Measurements from ENCODE around the gene SLC16A12.
A peak's percentile ranks its signal among the peaks of the same experiment; 100 is the strongest.
"Not testable (repeated sequence)": the region's sequence is repeated elsewhere in the genome, so short reads cannot be mapped to it uniquely, and the experiment has no call there.

Gene SLC16A12

GRCh38 chr10:89419548-89419947 is 115.8 kb downstream of the SLC16A12 start:
- no peak for DNase-seq (ENCODE audit: low read depth)

GRCh38 chr10:89416465-89416864 is 118.9 kb downstream of the SLC16A12 start:
- no peak for DNase-seq (ENCODE audit: low read depth)

GRCh38 chr10:89414879-89415821 is 120.2 kb downstream of the SLC16A12 start:
- no peak for DNase-seq (ENCODE audit: low read depth)

GRCh38 chr10:89414146-89414878 is 121.1 kb downstream of the SLC16A12 start, which contains the start of gene IFIT5:
Gene IFIT5 (plus strand): TSS chr10:89414568. CDS start chr10:89414799, 231 bp downstream.
- no peak for DNase-seq (ENCODE audit: low read depth)

GRCh38 chr10:89413398-89413912 is 121.9 kb downstream of the SLC16A12 start:
- DNase-seq (ENCODE audit: low read depth): no peak

- not testable (repeated sequence) for DNase-seq (ENCODE audit: low read depth)
Measured at GRCh38 chr10:89412276-89412675, 123.1 kb downstream of the SLC16A12 start.

GRCh38 chr10:89411135-89411534 is 124.3 kb downstream of the SLC16A12 start:
- DNase-seq (ENCODE audit: low read depth): not testable (repeated sequence)

GRCh38 chr10:89410551-89410950 is 124.8 kb downstream of the SLC16A12 start:
- DNase-seq (ENCODE audit: low read depth): not testable (repeated sequence)

- not testable (repeated sequence) for DNase-seq (ENCODE audit: low read depth)
Measured at GRCh38 chr10:89409282-89409681, 126.1 kb downstream of the SLC16A12 start.

- DNase-seq (ENCODE audit: low read depth): not testable (repeated sequence)
Measured at GRCh38 chr10:89407792-89408191, 127.6 kb downstream of the SLC16A12 start.

GRCh38 chr10:89406178-89406577 is 129.2 kb downstream of the SLC16A12 start:
- DNase-seq (ENCODE audit: low read depth): not testable (repeated sequence)

GRCh38 chr10:89404104-89405047 is 131.0 kb downstream of the SLC16A12 start:
- no peak for DNase-seq (ENCODE audit: low read depth)

- no peak for DNase-seq (ENCODE audit: low read depth)
Measured at GRCh38 chr10:89403043-89403442, 132.4 kb downstream of the SLC16A12 start.

- DNase-seq (ENCODE audit: low read depth): no peak
Measured at GRCh38 chr10:89399956-89400355, 135.4 kb downstream of the SLC16A12 start.

- no peak for DNase-seq (ENCODE audit: low read depth)
Measured at GRCh38 chr10:89398003-89398749, 137.2 kb downstream of the SLC16A12 start.

GRCh38 chr10:89395141-89395540 is 140.3 kb downstream of the SLC16A12 start:
- DNase-seq (ENCODE audit: low read depth): no peak

- DNase-seq (ENCODE audit: low read depth): no peak
Measured at GRCh38 chr10:89393898-89394297, 141.5 kb downstream of the SLC16A12 start.

- peak; percentile 73 for DNase-seq (ENCODE audit: low read depth)
Measured at GRCh38 chr10:89392974-89393373, 142.4 kb downstream of the SLC16A12 start.

GRCh38 chr10:89391907-89392756 is 143.3 kb downstream of the SLC16A12 start, which contains the start of gene IFIT1:
Gene IFIT1 (plus strand): TSS chr10:89392623. CDS start chr10:89392713, 90 bp downstream.
- DNase-seq (ENCODE audit: low read depth): peak; percentile 88

- DNase-seq (ENCODE audit: low read depth): not testable (repeated sequence)
Measured at GRCh38 chr10:89391226-89391576, 144.2 kb downstream of the SLC16A12 start.

Data from non-pigmented ciliary epithelial cell (primary cell).